B cell (primary cell): ENCODE data around the gene LAMA3. TPM values are rescaled to one million over a fixed set of nuclear protein-coding genes. Genes with fewer than 3 reads are reported as not detected.

Source experiments
- ATAC-seq: fragments of 200-7000 bp; cut with Tn5 transposase; one replicate; pipeline ENCODE4 v1.10.0; 2021; ENCODE audit warnings: low read depth, mild to moderate bottlenecking, moderate number of reproducible peaks, moderate library complexity
- CTCF ChIA-PET: fragments of 350-600 bp; sonication (Branson Sonifier 250); formaldehyde crosslinking; loops from one replicate; lab custom pipeline; 2021; ENCODE audit warnings: antibody characterized with exemption, inconsistent platforms; lab: Charles Lee
- POLR2A ChIA-PET: fragments of 350-600 bp; sonication (Branson Sonifier 250); formaldehyde crosslinking; loops from one replicate; lab custom pipeline; 2021; ENCODE audit warnings: antibody characterized with exemption; lab: Charles Lee
- DNase-seq: peaks from one replicate; pipeline ENCODE4 v3.0.0; 2013
- H2AFZ ChIP-seq: 2 replicates; pipeline ENCODE4 v1.6.1; 2012; ENCODE audit warnings: mild to moderate bottlenecking, low read depth, low read length; ENCODE audit not compliant: insufficient read depth, poor library complexity, severe bottlenecking
- H3K27ac ChIP-seq, 2 donors: 1 replicate in 1 of 2; 2 replicates in 1 of 2; pipeline ENCODE4 v1.5.1; 2012 to 2013; ENCODE audit warnings: low read length in 2 of 2, mild to moderate bottlenecking in 2 of 2, moderate library complexity in 1 of 2
- H3K27me3 ChIP-seq, 4 experiments: fragments of 200-600 bp in 1 of 4; sonication (generic) in 1 of 4; replicated peaks in 1 of 4; 1 replicate in 2 of 4; 2 replicates in 2 of 4; pipeline versions ENCODE4 v1.6.1 to v1.7.0; 2013 to 2016; ENCODE audit warnings: low read length in 3 of 4, mild to moderate bottlenecking in 2 of 4, mixed read lengths in 1 of 4, moderate library complexity in 1 of 4; ENCODE audit not compliant: insufficient read depth in 4 of 4, control insufficient read depth in 3 of 4; ENCODE audit errors: control extremely low read depth in 1 of 4
- H3K36me3 ChIP-seq, 2 experiments: replicated peaks in 1 of 2; 1 replicate in 1 of 2; 2 replicates in 1 of 2; pipeline versions ENCODE4 v1.6.1 to v1.7.1; 2013; ENCODE audit warnings: low read length in 1 of 2; ENCODE audit not compliant: insufficient read depth in 2 of 2, control insufficient read depth in 1 of 2; ENCODE audit errors: control extremely low read depth in 1 of 2, extremely low read depth in 1 of 2
- H3K4me1 ChIP-seq, 2 donors: fragments of 200-600 bp in 1 of 2; sonication (generic) in 1 of 2; 1 replicate in 1 of 2; 2 replicates in 1 of 2; pipeline versions ENCODE4 v1.5.1 to v1.6.1; 2013 to 2017; ENCODE audit warnings: low read length in 2 of 2; ENCODE audit not compliant: control insufficient read depth in 2 of 2, insufficient read depth in 2 of 2
- H3K4me2 ChIP-seq: replicated peaks from 2 replicates; pipeline ENCODE3; 2012; ENCODE audit warnings: mild to moderate bottlenecking, low read depth, low read length; ENCODE audit not compliant: poor library complexity, severe bottlenecking
- H3K4me3 ChIP-seq, 5 experiments: fragments of 200-600 bp in 1 of 5; sonication (generic) in 1 of 5; 1 replicate in 3 of 5; 2 replicates in 2 of 5; pipeline versions ENCODE4 v1.5.1 to v1.7.0; 2011 to 2016; ENCODE audit warnings: low read length in 4 of 5, mild to moderate bottlenecking in 4 of 5, low read depth in 2 of 5, control low read depth in 1 of 5, moderate library complexity in 1 of 5; ENCODE audit not compliant: insufficient read depth in 1 of 5; ENCODE audit errors: control extremely low read depth in 1 of 5, extremely low read depth in 1 of 5
- H3K79me2 ChIP-seq: fragments of 200-600 bp; sonication (generic); one replicate; pipeline ENCODE4 v1.6.0; 2016; ENCODE audit warnings: low read length; ENCODE audit not compliant: control insufficient read depth, insufficient read depth
- H3K9ac ChIP-seq: fragments of 200-600 bp; sonication (generic); 2 replicates; pipeline ENCODE4 v1.6.1; 2017; ENCODE audit warnings: mild to moderate bottlenecking, low read length, moderate library complexity
- H3K9me3 ChIP-seq, 3 donors: one replicate each; pipeline versions ENCODE4 v1.6.1 to v1.7.1; 2013; ENCODE audit warnings: low read length in 2 of 3; ENCODE audit not compliant: control insufficient read depth in 2 of 3, insufficient read depth in 1 of 3; ENCODE audit errors: control extremely low read depth in 1 of 3
- H4K20me1 ChIP-seq: 2 replicates; pipeline ENCODE4 v1.6.0; 2012; ENCODE audit warnings: mild to moderate bottlenecking, low read length; ENCODE audit not compliant: insufficient read depth, control insufficient read depth, poor library complexity, severe bottlenecking
- H3K27ac Mint-ChIP-seq: one replicate; pipeline ENCODE4 v1.8.0; 2021; ENCODE audit warnings: mixed read lengths
- H3K27me3 Mint-ChIP-seq: one replicate; pipeline ENCODE4 v1.8.0; 2021; ENCODE audit warnings: mixed read lengths
- H3K4me1 Mint-ChIP-seq: one replicate; pipeline ENCODE4 v1.8.0; 2021; ENCODE audit warnings: mixed read lengths
- H3K4me3 Mint-ChIP-seq: one replicate; pipeline ENCODE4 v1.8.0; 2021; ENCODE audit warnings: mixed read lengths
- H3K9me3 Mint-ChIP-seq: one replicate; pipeline ENCODE4 v1.8.0; 2022; ENCODE audit warnings: mixed read lengths; ENCODE audit not compliant: insufficient read depth
- CTCF ChIP-seq: fragments of 200-600 bp; IDR thresholded peaks from one replicate; pipeline ENCODE4 v1.8.0; 2022; ENCODE audit warnings: antibody characterized with exemption, mild to moderate bottlenecking
- EZH2 ChIP-seq: IDR thresholded peaks from 2 replicates; pipeline ENCODE4 v1.6.1; 2012; ENCODE audit warnings: borderline replicate concordance, low read depth, mild to moderate bottlenecking, moderate library complexity, low read length; ENCODE audit not compliant: insufficient read depth, poor library complexity, severe bottlenecking
- WGBS: methylation state at CpG from one replicate; pipeline ENCODE4 v1.1.5; 2013; ENCODE audit warnings: missing lambda C conversion rate; ENCODE audit not compliant: insufficient coverage; 5-methylcytosine and 5-hydroxymethylcytosine counted together
- intact Hi-C: fragments of 100-400 bp; cut with micrococcal nuclease; formaldehyde crosslinking; loops from one replicate; pipeline ENCODE4 v1.10.0; 2022
- polyA plus RNA-seq: library from polyadenylated mRNA; depleted of rRNA; stranded (reverse); fragments of >200 nt; gene quantifications from 2 replicates; pipeline ENCODE4 v1.2.3, GENCODE V29; 2012
- total RNA-seq, 2 donors: library from RNA; stranded (reverse); fragments of 120-200 nt in 1 of 2; gene quantifications; 1 replicate in 1 of 2; 2 replicates in 1 of 2; pipeline versions ENCODE4 v1.2.3 to v1.2.4, GENCODE V29; 2013 to 2022

LAMA3 gene
- total and polyA plus RNA-seq, 2 donors (not counting 1 experiment from before 2014, with no cell fraction given) = 0.03 to 0.32 TPM

- no peaks in the 10 kb centered on the region for H4K20me1 ChIP-seq
- TF ChIP-seq EZH2 (no peak), CTCF (no peak)
- no peaks in the 10 kb centered on the region for H3K36me3 ChIP-seq
- H3K27me3 ChIP-seq = no peaks in the 10 kb centered on the region
- Mint-ChIP-seq H3K4me1 (peaks cover 23% of the 10 kb centered on the region), H3K27me3 (peaks cover 14% of the 10 kb centered on the region), H3K4me3 (no peak overlapping the region), H3K27ac (no peak overlapping the region), H3K9me3 (no peaks in the 10 kb centered on the region)
- no peak overlapping the region for H2AFZ ChIP-seq
- no peaks in the 10 kb centered on the region for H3K79me2 ChIP-seq
- no peak overlapping the region for H3K9ac ChIP-seq
- ChIA-PET CTCF (no interaction called here), POLR2A (no interaction called here)
- no peaks in the 10 kb centered on the region for H3K9me3 ChIP-seq
- intact Hi-C loops = no loop called here
- DNase-seq (no peak), ATAC-seq (no peak)
- WGBS = 95% methylated on average over 17 of the region's 25 CpGs
- H3K4me3 ChIP-seq = no peak overlapping the region
- peaks cover 12 to 20% of the 10 kb centered on the region in 2 donors for H3K4me1 ChIP-seq
- no peak overlapping the region for H3K4me2 ChIP-seq
- no peak overlapping the region for H3K27ac ChIP-seq
Measured at GRCh38 chr18:23872701-23873550, 183.7 kb downstream of the LAMA3 start.
